ENCODE measurements around the gene ARHGAP29.

Gene ARHGAP29

GRCh38 chr1:94250341-94250740 is 13.0 kb upstream of the ARHGAP29 start:
- Histone ChIP-seq H3K27me3 (replicated peaks; ENCODE audit: insufficient read depth, low read length) (peaks cover 18% of the 10 kb centered on the region), H3K36me3 (replicated peaks; ENCODE audit: insufficient read depth, low read length) (no peaks in the 10 kb centered on the region), H3K4me1 (ENCODE audit: low read length) (no peaks in the 10 kb centered on the region), H4K20me1 (ENCODE audit: insufficient read depth, low read length) (no peaks in the 10 kb centered on the region), H2AFZ (ENCODE audit: low read length) (no peak overlapping the region), H3K27ac (ENCODE audit: low read length) (no peak overlapping the region), H3K9ac (ENCODE audit: low read length) (no peak overlapping the region), H3K9me3 (replicated peaks; ENCODE audit: insufficient read depth, low read length) (no peaks in the 10 kb centered on the region), H3K9me2 (replicated peaks; ENCODE audit: insufficient read depth, low read length) (no peaks in the 10 kb centered on the region), H3K79me2 (ENCODE audit: low read length) (no peaks in the 10 kb centered on the region), H3F3A (ENCODE audit: insufficient read depth, low read length) (no peaks in the 10 kb centered on the region), H3K4me3 (ENCODE audit: low read length) (no peak overlapping the region), H3K4me2 (ENCODE audit: low read depth, low read length) (no peak overlapping the region)
- DNase-seq = no peak
- TF ChIP-seq EZH2 (optimal IDR thresholded peaks at IDR 0.05; ENCODE audit: low read depth, low read length) (no peak), EZH2phosphoT487 (IDR thresholded peaks at IDR 0.05; ENCODE audit: low read length) (no peak), CTCF (IDR thresholded peaks at IDR 0.05; ENCODE audit: low read length) (no peak)

GRCh38 chr1:94248956-94249688 is 11.7 kb upstream of the ARHGAP29 start:
- Histone ChIP-seq H4K20me1 (ENCODE audit: insufficient read depth, low read length) (no peaks in the 10 kb centered on the region), H3K79me2 (ENCODE audit: low read length) (no peaks in the 10 kb centered on the region), H3K36me3 (replicated peaks; ENCODE audit: insufficient read depth, low read length) (no peaks in the 10 kb centered on the region), H3K4me1 (ENCODE audit: low read length) (no peaks in the 10 kb centered on the region), H3K9me2 (replicated peaks; ENCODE audit: insufficient read depth, low read length) (no peaks in the 10 kb centered on the region), H2AFZ (ENCODE audit: low read length) (no peak overlapping the region), H3K4me3 (ENCODE audit: low read length) (no peak overlapping the region), H3K27ac (ENCODE audit: low read length) (no peak overlapping the region), H3F3A (ENCODE audit: insufficient read depth, low read length) (no peaks in the 10 kb centered on the region), H3K9me3 (replicated peaks; ENCODE audit: insufficient read depth, low read length) (no peaks in the 10 kb centered on the region), H3K4me2 (ENCODE audit: low read depth, low read length) (no peak overlapping the region), H3K9ac (ENCODE audit: low read length) (no peak overlapping the region), H3K27me3 (replicated peaks; ENCODE audit: insufficient read depth, low read length) (peaks cover 24% of the 10 kb centered on the region)
- no peak for DNase-seq
- no peak for TF ChIP-seq EZH2 (optimal IDR thresholded peaks at IDR 0.05; ENCODE audit: low read depth, low read length)
- TF ChIP-seq EZH2phosphoT487 (IDR thresholded peaks at IDR 0.05; ENCODE audit: low read length) = no peak
- no peak for TF ChIP-seq CTCF (IDR thresholded peaks at IDR 0.05; ENCODE audit: low read length)

GRCh38 chr1:94247138-94248094 is 10.0 kb upstream of the ARHGAP29 start:
- no peaks in the 10 kb centered on the region for H3K36me3 ChIP-seq (replicated peaks; ENCODE audit: insufficient read depth, low read length)
- DNase-seq = peak; percentile 49
- no peak overlapping the region for H3K9ac ChIP-seq (ENCODE audit: low read length)
- H3F3A ChIP-seq (ENCODE audit: insufficient read depth, low read length) = no peaks in the 10 kb centered on the region
- H3K79me2 ChIP-seq (ENCODE audit: low read length) = no peaks in the 10 kb centered on the region
- H3K9me3 ChIP-seq (replicated peaks; ENCODE audit: insufficient read depth, low read length) = no peaks in the 10 kb centered on the region
- H3K4me2 ChIP-seq (ENCODE audit: low read depth, low read length) = peak overlapping the region; percentile 60; the same call in 1 of the 2 replicates
- no peak for TF ChIP-seq EZH2phosphoT487 (IDR thresholded peaks at IDR 0.05; ENCODE audit: low read length)
- TF ChIP-seq CTCF (IDR thresholded peaks at IDR 0.05; ENCODE audit: low read length) = no peak
- TF ChIP-seq EZH2 (optimal IDR thresholded peaks at IDR 0.05; ENCODE audit: low read depth, low read length) = no peak
- no peak overlapping the region for H3K27ac ChIP-seq (ENCODE audit: low read length)
- H3K9me2 ChIP-seq (replicated peaks; ENCODE audit: insufficient read depth, low read length) = no peaks in the 10 kb centered on the region
- no peaks in the 10 kb centered on the region for H3K4me1 ChIP-seq (ENCODE audit: low read length)
- no peaks in the 10 kb centered on the region for H4K20me1 ChIP-seq (ENCODE audit: insufficient read depth, low read length)
- H3K27me3 ChIP-seq (replicated peaks; ENCODE audit: insufficient read depth, low read length) = peaks cover 29% of the 10 kb centered on the region
- H3K4me3 ChIP-seq (ENCODE audit: low read length) = peak overlapping the region; percentile 43; the same call in 1 of the 2 replicates
- no peak overlapping the region for H2AFZ ChIP-seq (ENCODE audit: low read length)

Measured in MM.1S (cell line).